Neuron (in vitro differentiated cells): ENCODE measurements around the gene SHROOM3.
"Not testable (repeated sequence)": the region's sequence is repeated elsewhere in the genome, so short reads cannot be mapped to it uniquely, and the experiment has no call there.

ENCODE experiments used
- H2AFZ ChIP-seq: one replicate; pipeline ENCODE4 v1.6.1; 2013; ENCODE audit warnings: low read depth, mild to moderate bottlenecking, inconsistent platforms, low read length, moderate library complexity
- H3K27me3 ChIP-seq: one replicate; pipeline ENCODE4 v1.6.1; 2013; ENCODE audit warnings: low read length; ENCODE audit not compliant: insufficient read depth
- H3K36me3 ChIP-seq: one replicate; pipeline ENCODE4 v1.6.1; 2013; ENCODE audit warnings: low read length; ENCODE audit not compliant: insufficient read depth
- H3K4me1 ChIP-seq: one replicate; pipeline ENCODE4 v1.6.1; 2013; ENCODE audit warnings: low read length; ENCODE audit not compliant: insufficient read depth
- H3K4me3 ChIP-seq: 2 replicates; pipeline ENCODE4 v1.5.1; 2013; ENCODE audit warnings: mild to moderate bottlenecking, low read length, moderate library complexity
- H3K9me3 ChIP-seq: one replicate; pipeline ENCODE4 v1.6.1; 2013; ENCODE audit warnings: low read length

SHROOM3 gene

GRCh38 chr4:76434901-76435527 lies at the start of gene SHROOM3:
Gene SHROOM3 (plus strand): TSS chr4:76435229. CDS start chr4:76436053, 824 bp downstream.
- Histone ChIP-seq H3K36me3 (peaks cover 7% of the 10 kb centered on the region), H3K4me3 (peak within 1 kb of the TSS; percentile 91), H3K27me3 (no peaks in the 10 kb centered on the region)

GRCh38 chr4:76385974-76386373 lies 49.1 kb upstream of the SHROOM3 start:
- Histone ChIP-seq H3K36me3 (no peaks in the 10 kb centered on the region), H2AFZ (no peak overlapping the region), H3K4me1 (no peaks in the 10 kb centered on the region), H3K9me3 (peaks cover 3% of the 10 kb centered on the region), H3K4me3 (no peak overlapping the region), H3K27me3 (no peaks in the 10 kb centered on the region)

More at GRCh38 chr4:76434901-76435527, at the start of gene SHROOM3:
- peaks cover 4% of the 10 kb centered on the region for H3K9me3 ChIP-seq
- H3K4me1 ChIP-seq: peaks cover 36% of the 10 kb centered on the region
- peak within 1 kb of the TSS; percentile 96 for H2AFZ ChIP-seq

DNA sequence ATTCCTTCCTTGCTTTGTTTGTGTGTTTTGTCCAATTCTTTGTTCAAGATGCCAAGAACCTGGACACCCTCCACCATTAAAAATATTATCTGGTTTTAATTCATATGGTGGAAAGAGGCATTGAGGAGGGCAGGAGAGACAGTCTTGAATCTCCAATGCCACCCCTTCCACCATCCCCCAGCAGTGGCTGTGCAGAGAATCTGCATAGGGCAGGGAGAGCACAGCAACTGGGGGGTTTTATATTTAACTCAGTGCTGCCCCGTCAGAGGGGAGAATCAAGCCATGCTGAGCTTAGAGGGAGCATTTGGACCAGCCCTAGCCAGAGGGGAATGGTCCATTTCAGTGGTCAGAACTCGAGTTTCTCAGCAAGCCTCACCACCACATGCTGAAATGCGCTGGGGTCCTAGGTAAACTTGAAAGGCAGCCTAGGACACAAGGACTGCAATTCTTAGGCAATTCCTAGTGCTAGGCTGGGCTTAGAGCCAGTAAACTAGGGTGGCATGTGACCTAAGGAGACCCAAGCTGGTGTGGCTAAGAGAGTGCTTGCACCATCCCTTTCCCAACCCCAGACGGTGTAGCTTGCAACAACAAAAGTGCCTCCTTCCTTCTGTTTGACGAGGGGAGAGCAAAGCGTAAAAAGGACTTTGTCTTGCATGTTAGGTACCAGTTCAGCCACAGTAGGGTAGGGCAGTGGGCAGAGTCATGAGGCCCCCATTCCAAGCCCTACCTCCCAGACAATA lies 48.3 kb upstream of the SHROOM3 start:
- Histone ChIP-seq H3K4me1 (no peaks in the 10 kb centered on the region), H3K9me3 (no peaks in the 10 kb centered on the region), H2AFZ (no peak overlapping the region), H3K4me3 (no peak overlapping the region), H3K36me3 (no peaks in the 10 kb centered on the region), H3K27me3 (no peaks in the 10 kb centered on the region)

DNA sequence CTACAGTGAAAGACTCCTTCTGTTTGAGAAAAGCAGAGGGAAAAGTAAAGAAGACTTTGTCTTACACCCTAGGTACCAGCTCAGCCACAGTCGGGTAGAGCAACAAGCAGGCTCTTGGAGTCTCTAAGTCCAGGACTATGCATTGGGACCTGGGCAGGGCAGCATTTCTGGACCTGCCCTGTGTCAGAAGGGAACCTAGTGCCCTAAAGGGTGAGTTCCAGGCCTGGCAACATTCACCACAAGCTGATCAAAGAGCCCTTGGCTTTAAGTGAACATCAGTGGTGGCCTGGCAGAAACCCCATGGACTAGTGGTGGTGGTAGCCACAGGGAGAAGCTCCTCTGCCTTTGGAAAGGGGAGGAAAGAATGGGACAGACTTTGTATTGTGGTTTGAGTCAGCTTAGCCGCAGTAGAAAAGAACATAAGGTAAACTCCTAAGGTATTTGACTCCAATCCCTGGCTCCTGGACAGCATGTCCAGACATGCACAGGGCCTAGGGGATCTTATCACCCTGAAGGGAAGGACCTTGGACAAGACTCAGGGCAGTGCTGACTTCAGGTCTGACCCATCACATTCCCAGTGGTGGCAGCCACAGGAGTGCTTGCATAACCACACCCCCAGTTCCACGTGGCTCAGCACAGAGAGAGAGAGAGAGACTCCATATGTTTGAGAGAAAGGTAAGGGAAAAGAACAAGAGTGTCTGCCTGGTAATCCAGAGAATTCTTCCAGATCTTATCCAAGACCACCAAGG lies 46.7 kb upstream of the SHROOM3 start:
- Histone ChIP-seq H2AFZ (no peak overlapping the region), H3K4me3 (no peak overlapping the region), H3K36me3 (no peaks in the 10 kb centered on the region), H3K4me1 (no peaks in the 10 kb centered on the region), H3K27me3 (no peaks in the 10 kb centered on the region), H3K9me3 (no peaks in the 10 kb centered on the region)

- peaks cover 8% of the 10 kb centered on the region for H3K27me3 ChIP-seq
- H3K4me3 ChIP-seq: no peak overlapping the region
- H3K36me3 ChIP-seq: no peaks in the 10 kb centered on the region
- H3K9me3 ChIP-seq: no peaks in the 10 kb centered on the region
- no peaks in the 10 kb centered on the region for H3K4me1 ChIP-seq
- H2AFZ ChIP-seq: no peak overlapping the region
Observed at GRCh38 chr4:76401654-76402053, 33.4 kb upstream of the SHROOM3 start.

GRCh38 chr4:76406081-76406480 lies 28.9 kb upstream of the SHROOM3 start:
- Histone ChIP-seq H3K9me3 (no peaks in the 10 kb centered on the region), H3K27me3 (peaks cover 8% of the 10 kb centered on the region)

DNA sequence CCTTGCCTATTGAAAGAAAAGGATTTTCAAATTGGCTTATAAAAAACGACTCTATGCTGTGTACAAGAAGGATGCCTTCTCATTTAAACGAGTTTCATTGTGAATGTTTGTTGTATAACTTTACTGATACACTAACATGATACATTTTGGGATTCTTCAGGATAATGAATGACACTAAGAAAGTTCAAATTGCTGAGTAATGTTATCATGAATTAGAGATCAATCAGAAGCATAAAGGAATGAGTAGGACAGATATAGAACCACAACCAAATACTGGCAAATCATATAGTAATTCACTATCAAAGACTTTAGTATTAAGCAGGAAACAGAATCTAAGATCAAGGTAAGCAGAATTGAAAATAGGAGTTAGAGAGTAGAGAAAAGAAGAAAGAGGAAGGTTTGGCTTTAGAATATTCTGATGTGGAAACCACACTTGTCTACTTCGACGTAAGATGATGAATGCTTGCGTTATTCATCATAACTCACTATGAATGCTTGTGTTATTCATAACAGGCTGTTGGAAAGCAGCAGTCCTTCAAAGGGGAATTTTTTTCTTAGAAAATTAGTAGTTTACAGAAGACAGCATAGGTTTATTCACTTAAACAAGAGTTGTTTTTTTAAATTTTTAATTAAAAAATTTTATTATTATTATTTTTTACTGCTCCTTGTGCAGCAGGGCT lies 27.4 kb upstream of the SHROOM3 start:
- H3K4me3 ChIP-seq: no peak overlapping the region
- no peaks in the 10 kb centered on the region for H3K9me3 ChIP-seq
- H3K36me3 ChIP-seq: no peaks in the 10 kb centered on the region
- H3K4me1 ChIP-seq: no peaks in the 10 kb centered on the region
- no peak overlapping the region for H2AFZ ChIP-seq
- H3K27me3 ChIP-seq: peaks cover 3% of the 10 kb centered on the region

More at GRCh38 chr4:76406081-76406480, 28.9 kb upstream of the SHROOM3 start:
- Histone ChIP-seq H3K4me1 (no peaks in the 10 kb centered on the region), H3K36me3 (no peaks in the 10 kb centered on the region), H3K4me3 (no peak overlapping the region), H2AFZ (no peak overlapping the region)

GRCh38 chr4:76410636-76411035 lies 24.4 kb upstream of the SHROOM3 start:
- Histone ChIP-seq H3K4me1 (no peaks in the 10 kb centered on the region), H2AFZ (no peak overlapping the region), H3K27me3 (no peaks in the 10 kb centered on the region), H3K9me3 (peaks cover under 1% of the 10 kb centered on the region), H3K4me3 (no peak overlapping the region), H3K36me3 (no peaks in the 10 kb centered on the region)

DNA sequence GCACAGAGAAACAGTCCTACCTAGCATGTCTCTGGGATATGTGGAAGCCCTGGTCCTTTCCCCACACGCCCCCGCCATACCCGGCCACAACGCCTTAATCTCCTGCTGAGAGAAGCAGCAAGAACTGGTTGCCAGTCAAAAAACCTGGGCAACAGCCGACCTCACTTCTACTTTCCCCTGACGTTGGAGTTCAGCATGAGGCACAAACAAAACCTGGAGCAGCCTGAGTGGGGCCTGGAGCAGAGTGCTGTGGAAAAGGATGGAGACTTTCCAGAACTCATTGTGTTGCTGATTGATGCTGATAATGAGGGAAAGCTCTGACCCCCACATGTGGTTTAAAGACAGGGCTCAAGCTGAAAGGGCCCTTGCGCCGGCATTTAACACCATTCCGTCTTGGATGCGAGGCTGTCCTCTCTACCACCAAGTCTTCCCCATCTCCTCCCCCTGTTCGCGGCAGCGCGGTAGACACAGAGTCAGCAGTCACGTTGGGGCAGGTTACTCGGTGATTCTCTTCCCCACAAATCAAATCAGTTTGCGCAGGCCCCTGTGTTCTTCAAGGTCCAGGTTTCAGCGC lies 14.8 kb upstream of the SHROOM3 start:
- Histone ChIP-seq H3K27me3 (peaks cover 3% of the 10 kb centered on the region), H3K4me1 (peaks cover 7% of the 10 kb centered on the region), H3K36me3 (no peaks in the 10 kb centered on the region), H3K9me3 (peaks cover 1% of the 10 kb centered on the region), H3K4me3 (no peak overlapping the region), H2AFZ (no peak overlapping the region)

DNA sequence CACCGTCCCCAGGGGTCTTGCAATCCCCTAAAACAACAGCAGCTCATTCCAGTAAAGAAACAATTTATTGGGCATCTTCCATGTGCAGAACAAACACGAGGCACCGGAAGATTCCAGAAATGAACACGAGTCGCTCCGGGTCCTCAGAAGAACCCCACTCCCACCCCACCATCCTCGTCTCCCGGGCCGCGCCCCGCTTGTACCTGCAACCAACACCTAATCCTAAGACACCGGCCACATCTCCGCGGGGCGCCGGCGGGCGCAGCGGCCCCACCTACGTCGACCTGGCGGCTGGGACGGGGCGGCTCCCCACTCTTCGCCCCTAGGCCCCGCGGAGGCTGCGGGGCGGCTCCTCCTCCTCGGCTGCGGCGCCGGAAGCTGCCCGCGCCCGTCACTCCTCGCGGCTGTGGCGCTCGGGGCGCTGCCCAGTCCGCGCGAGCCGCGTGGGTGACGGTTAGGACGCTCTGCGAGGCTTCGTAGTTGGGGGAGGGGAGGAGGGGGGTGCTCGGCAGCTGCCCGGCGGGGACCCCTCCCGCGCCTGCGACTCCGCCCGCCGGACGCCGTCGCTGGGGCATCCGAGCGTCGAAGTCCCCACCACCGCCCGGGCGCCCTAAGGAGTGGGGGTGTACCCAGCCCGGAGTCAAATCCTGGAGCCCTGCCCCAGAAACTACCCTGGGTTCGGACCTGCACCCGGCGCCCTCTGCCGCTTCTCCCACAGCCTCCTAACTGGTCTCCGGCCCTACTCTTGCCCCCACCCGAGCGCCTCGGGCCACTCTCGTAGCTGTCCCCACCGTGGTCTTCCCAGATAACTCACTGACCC lies 14.1 kb upstream of the SHROOM3 start, which contains the start of gene CCDC158:
TSS of gene CCDC158 (minus strand) at position 380 of the 820 bp plus-strand sequence. CDS start 17,934 bp downstream, outside the sequence.
- Histone ChIP-seq H3K4me3 (no peak within 1 kb of the TSS), H3K4me1 (peaks cover 7% of the 10 kb centered on the region), H3K9me3 (no peaks in the 10 kb centered on the region), H3K36me3 (no peaks in the 10 kb centered on the region), H2AFZ (no peak within 1 kb of the TSS), H3K27me3 (peaks cover 3% of the 10 kb centered on the region)

- not testable (repeated sequence) for H3K4me1 ChIP-seq, H3K9me3 ChIP-seq, H3K27me3 ChIP-seq, H2AFZ ChIP-seq, H3K4me3 ChIP-seq, H3K36me3 ChIP-seq
Observed at GRCh38 chr4:76423159-76423558, 11.9 kb upstream of the SHROOM3 start.

DNA sequence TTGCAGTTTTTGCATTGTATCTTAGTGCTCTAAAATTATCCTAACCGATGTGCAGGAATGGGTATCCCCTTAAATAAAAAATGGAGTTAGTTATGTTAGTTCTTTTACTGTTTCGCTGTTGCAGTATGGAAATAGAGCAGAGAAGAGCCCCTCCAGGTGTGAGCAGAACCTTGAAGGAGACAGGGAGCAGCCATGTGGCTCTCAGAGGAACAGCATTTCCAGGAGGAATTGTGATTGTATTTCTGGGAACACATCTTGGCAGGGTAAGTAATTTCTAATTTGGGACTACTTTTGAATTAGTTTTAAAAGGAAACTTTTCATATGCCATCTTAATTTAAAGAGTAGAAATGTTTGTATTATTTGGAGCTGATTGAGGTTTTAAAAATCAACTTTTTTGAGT lies 8.8 kb upstream of the SHROOM3 start:
- H3K27me3 ChIP-seq: no peaks in the 10 kb centered on the region
- H3K9me3 ChIP-seq: no peaks in the 10 kb centered on the region
- H3K4me1 ChIP-seq: peaks cover 13% of the 10 kb centered on the region
- no peaks in the 10 kb centered on the region for H3K36me3 ChIP-seq
- no peak overlapping the region for H2AFZ ChIP-seq
- no peak overlapping the region for H3K4me3 ChIP-seq
